ENCODE results near the gene CDH23. TPM values are rescaled to one million over a fixed set of nuclear protein-coding genes. Genes with fewer than 3 reads are reported as not detected.

The CDH23 gene
- total and polyA plus RNA-seq, 2 donors, result 3.6 to 9.9 TPM

DNA sequence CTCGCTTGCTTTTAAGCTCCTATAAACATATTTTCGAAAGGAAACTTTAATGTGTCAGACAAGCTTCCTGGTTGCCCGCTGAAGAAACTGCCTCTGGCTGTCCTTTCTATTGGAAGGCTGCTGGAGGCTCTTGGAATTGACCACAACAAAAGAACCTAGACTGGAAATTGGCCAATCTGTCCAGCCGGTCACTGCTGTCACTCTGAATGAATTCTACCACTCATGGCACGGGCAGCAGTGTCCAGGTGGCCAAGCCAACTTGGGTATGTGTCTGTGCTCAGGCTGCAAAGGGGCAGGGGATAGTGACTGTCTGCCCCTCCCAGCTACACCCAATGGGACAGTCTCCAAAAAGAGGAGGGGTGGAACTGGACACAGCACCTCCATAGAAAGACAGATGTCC, 57.6 kb downstream of the CDH23 start:
- H3K27ac ChIP-seq (ENCODE audit: low read depth), result no peak overlapping the region
- DNase-seq (ENCODE audit: extremely low spot score), result no peak
- WGBS, result 70% methylated on average over 5 of the region's 5 CpGs
- H3K4me3 ChIP-seq (ENCODE audit: low read depth, low read length), result no peak overlapping the region
- H3K36me3 ChIP-seq (ENCODE audit: insufficient read depth), result no peaks in the 10 kb centered on the region
- H3K4me1 ChIP-seq (ENCODE audit: insufficient read depth), result no peaks in the 10 kb centered on the region

DNA sequence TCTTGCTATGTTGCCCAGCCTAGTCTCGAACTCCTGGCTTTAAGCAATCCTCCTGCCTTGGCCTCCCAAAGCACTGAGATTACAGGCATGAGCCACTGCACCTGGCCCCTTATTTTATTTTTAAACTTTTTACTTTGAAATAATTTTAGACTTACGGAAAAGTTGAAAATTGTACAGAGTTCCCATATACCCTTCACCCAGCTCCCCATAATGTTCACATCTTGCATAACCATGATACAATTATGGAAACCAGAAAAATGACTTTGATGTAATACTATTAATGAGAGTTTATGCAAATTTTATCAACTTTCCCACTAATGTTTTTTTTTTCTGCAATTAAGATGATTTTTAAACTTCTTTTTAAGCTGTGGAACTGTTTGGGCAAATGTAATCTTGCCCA, 58.3 kb downstream of the CDH23 start:
- H3K4me1 ChIP-seq (ENCODE audit: insufficient read depth), result no peaks in the 10 kb centered on the region
- 97% methylated on average over 2 of the region's 2 CpGs for WGBS
- H3K4me3 ChIP-seq (ENCODE audit: low read depth, low read length), result no peak overlapping the region

DNA sequence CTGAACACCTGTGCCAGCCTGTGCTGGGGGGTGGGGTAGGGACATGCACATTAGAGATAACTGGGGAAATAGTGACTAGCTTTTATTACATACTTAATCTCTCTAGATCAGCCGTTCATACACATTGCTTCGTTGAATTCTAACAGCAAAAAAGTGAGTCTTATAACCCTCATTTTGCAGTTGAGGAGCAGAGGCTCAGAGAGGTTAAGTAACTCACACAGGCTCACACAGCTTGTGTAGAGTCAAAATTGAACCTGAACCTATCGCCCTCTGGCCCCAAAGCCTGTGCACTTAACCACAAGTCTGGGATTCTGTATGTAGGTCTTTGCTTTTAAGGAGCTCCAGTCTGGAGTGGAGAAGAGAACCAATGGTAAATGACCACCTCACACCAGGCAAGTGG, 59.9 kb downstream of the CDH23 start:
- no peak for DNase-seq (ENCODE audit: extremely low spot score)
- WGBS, result 71% methylated on average over 3 of the region's 3 CpGs
- Histone ChIP-seq H3K36me3 (ENCODE audit: insufficient read depth) (no peaks in the 10 kb centered on the region), H3K4me3 (ENCODE audit: low read depth, low read length) (no peak overlapping the region), H3K27ac (ENCODE audit: low read depth) (no peak overlapping the region), H3K4me1 (ENCODE audit: insufficient read depth) (no peaks in the 10 kb centered on the region)

More for the DNA sequence above, 58.3 kb downstream of the CDH23 start:
- Histone ChIP-seq H3K27ac (ENCODE audit: low read depth) (no peak overlapping the region), H3K36me3 (ENCODE audit: insufficient read depth) (no peaks in the 10 kb centered on the region)
- no peak for DNase-seq (ENCODE audit: extremely low spot score)

DNA sequence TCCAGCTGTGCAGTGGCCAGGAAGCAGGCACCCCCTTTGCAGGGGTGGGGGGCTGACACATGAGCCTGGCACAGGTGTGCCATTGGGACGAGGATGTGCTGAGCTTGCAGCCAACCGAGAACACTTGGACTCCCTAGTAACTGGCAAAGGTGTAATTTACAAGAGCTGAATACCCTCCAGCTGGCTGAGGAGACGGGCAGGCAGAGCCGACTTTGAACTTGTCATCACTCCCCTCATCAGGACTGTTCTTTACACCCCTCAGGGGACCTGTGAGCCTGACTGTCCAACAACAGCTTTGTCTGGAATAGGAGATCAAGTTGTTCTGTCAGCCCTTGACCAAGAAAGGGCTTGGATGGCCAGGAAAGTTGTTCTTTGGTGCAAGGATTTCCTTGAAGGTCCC, 61.2 kb downstream of the CDH23 start:
- DNase-seq (ENCODE audit: extremely low spot score), result no peak
- no peaks in the 10 kb centered on the region for H3K36me3 ChIP-seq (ENCODE audit: insufficient read depth)
- H3K4me3 ChIP-seq (ENCODE audit: low read depth, low read length), result no peak overlapping the region
- WGBS, result 45% methylated on average over 4 of the region's 4 CpGs
- H3K27ac ChIP-seq (ENCODE audit: low read depth), result no peak overlapping the region
- H3K4me1 ChIP-seq (ENCODE audit: insufficient read depth), result no peaks in the 10 kb centered on the region

DNA sequence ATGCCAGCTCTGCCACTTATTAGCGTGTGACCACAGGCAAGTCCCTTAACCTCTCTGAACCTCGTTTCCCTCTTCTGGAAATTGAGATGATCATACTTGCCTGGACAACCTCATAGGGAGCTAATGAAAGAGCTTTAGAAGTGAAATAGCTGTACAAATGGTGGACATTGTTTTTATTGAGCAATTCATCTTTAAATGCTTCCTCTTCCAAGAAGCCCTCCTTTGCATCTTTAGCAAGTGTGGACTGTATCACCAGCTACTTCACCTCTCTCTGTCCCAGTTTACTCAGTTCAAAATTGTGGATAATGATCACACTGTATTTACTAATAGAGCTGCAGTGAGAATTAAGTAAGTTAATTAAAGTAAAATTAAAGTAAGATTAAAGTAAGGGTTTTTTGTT, 61.7 kb downstream of the CDH23 start:
- Histone ChIP-seq H3K4me1 (ENCODE audit: insufficient read depth) (no peaks in the 10 kb centered on the region), H3K27ac (ENCODE audit: low read depth) (no peak overlapping the region), H3K36me3 (ENCODE audit: insufficient read depth) (no peaks in the 10 kb centered on the region), H3K4me3 (ENCODE audit: low read depth, low read length) (no peak overlapping the region)
- 87% methylated on average over 2 of the region's 2 CpGs for WGBS
- DNase-seq (ENCODE audit: extremely low spot score), result no peak

DNA sequence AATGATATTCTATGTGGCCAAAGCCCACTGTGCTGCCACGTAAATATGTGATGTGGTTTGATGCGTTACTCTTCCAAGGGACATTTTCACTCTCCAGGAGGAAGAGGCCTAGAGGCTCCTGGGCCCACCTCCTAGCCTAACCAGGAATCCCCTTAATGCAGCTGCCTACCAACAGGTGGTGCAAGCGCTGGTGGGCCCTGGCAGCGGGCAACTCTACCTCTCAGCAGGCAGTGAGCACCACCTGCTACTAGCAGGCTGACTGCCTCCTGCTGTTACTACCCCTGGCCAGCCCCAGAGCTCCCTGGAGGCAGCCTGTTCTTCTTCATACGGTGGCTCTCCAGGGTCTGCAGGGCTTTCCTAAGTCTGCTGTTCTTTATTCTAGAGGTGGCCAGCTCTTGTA, 62.8 kb downstream of the CDH23 start:
- WGBS, result 89% methylated on average over 5 of the region's 5 CpGs
- Histone ChIP-seq H3K36me3 (ENCODE audit: insufficient read depth) (no peaks in the 10 kb centered on the region), H3K27ac (ENCODE audit: low read depth) (no peak overlapping the region), H3K4me3 (ENCODE audit: low read depth, low read length) (no peak overlapping the region), H3K4me1 (ENCODE audit: insufficient read depth) (no peaks in the 10 kb centered on the region)
- DNase-seq (ENCODE audit: extremely low spot score), result no peak

DNA sequence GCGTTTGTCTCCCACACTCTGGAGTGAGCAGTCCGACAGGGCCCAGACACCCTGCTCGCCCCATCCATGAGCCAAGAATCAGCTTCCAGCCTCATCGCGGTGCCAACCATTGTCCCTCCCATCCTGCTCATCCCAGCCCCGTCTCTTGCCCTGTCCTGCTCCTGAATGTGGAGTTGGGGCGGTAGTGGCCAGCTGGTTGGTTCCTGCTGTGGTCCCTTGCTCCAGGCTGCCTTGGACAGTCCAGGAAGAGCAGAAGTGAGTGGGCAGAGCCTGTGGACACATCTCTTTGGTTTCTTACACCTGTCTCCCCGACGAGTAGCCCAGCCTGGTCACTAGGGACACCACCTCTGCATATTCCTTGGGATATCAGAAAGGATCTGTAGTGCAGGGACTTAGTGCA, 63.9 kb downstream of the CDH23 start:
- 92% methylated on average over 9 of the region's 9 CpGs for WGBS
- H3K4me3 ChIP-seq (ENCODE audit: low read depth, low read length), result no peak overlapping the region
- no peak overlapping the region for H3K27ac ChIP-seq (ENCODE audit: low read depth)
- DNase-seq (ENCODE audit: extremely low spot score), result no peak
- no peaks in the 10 kb centered on the region for H3K4me1 ChIP-seq (ENCODE audit: insufficient read depth)
- H3K36me3 ChIP-seq (ENCODE audit: insufficient read depth), result no peaks in the 10 kb centered on the region

DNA sequence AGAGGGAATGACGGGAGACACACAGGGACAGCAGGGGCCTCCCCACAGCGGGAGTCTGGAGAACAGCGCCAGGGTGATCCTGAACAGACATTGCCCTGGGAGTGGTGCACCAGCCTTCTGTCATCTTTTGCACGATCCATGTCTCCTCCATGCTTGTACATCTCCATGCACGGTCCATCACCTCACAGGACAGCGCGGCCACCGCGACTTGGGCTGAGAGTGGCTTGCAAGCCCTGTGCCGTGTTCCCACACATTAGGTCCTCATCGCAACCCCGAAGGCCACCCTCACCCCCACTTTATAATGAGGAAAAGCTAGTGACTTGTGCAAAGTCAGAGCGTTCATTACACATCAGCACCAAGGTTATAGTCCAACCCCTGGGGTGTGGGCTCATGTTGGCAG, 64.7 kb downstream of the CDH23 start:
- no peaks in the 10 kb centered on the region for H3K36me3 ChIP-seq (ENCODE audit: insufficient read depth)
- no peak for DNase-seq (ENCODE audit: extremely low spot score)
- no peak overlapping the region for H3K27ac ChIP-seq (ENCODE audit: low read depth)
- WGBS, result 93% methylated on average over 13 of the region's 13 CpGs
- no peak overlapping the region for H3K4me3 ChIP-seq (ENCODE audit: low read depth, low read length)
- H3K4me1 ChIP-seq (ENCODE audit: insufficient read depth), result no peaks in the 10 kb centered on the region

DNA sequence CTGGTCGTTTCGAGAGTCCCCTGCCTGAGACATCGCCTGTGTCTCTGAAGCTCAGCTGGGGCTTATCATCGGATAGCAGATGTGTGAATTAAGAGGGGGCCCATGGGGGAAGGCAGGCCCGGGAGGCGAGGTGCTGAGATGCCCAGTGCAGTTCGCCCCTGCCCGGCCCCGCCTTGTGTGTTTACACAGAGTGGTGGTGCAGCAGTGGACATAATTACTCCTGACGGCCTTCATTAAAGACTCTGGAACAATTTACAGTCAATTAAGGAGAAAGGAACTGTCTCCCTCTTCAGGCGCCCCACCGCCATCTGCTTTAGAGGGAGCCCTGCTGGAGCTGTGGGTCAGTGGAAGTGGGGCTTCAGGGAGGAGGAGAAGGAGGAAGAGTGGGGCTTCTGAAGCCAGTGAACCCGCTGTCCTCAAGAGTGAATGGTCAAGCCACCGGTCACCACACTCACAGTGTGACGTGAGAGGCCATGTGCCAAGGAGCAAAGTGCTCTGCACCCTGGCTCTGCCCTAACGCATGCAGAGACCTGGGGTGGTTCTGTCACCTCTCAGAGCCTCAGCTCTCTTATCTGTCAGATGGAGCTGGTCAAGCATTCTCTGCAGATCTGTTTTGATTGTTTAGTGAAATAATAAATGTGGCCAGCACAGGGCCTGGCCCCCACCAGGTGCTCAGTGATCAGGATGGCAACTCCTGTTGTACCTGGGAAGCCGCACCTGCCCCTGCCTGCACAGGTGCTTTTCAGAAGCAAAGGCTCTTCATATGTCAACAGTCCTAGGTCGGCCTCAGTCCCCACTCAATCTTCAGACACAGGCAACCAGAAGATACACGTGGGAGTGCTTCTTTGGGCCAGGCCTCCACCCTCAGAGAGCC, 65.6 kb downstream of the CDH23 start:
- WGBS, result 65% methylated on average over 19 of the region's 19 CpGs
- Histone ChIP-seq H3K27ac (ENCODE audit: low read depth) (no peak overlapping the region), H3K4me3 (ENCODE audit: low read depth, low read length) (no peak overlapping the region), H3K4me1 (ENCODE audit: insufficient read depth) (no peaks in the 10 kb centered on the region), H3K36me3 (ENCODE audit: insufficient read depth) (no peaks in the 10 kb centered on the region)
- no peak for DNase-seq (ENCODE audit: extremely low spot score)

DNA sequence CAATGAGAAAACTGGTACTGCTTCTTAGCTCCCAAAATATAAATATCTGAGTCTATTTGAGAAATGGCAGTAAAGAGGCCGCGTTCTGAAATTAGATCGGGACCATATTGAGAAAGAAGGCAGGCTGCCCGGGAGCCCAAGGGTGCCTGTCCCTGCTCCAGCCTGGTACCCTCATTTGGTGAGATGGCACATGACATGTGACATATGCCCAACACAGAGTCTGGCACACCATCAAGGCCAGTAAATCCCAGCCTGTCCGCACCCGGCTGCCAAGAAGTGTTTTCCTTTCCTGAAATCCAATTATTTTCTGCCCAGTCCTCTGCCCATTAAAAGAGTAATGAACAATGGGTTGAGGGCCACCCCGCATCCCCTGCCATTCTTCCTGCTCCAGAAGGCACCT, 66.4 kb downstream of the CDH23 start:
- no peak overlapping the region for H3K4me3 ChIP-seq (ENCODE audit: low read depth, low read length)
- 92% methylated on average over 7 of the region's 7 CpGs for WGBS
- no peak for DNase-seq (ENCODE audit: extremely low spot score)
- no peaks in the 10 kb centered on the region for H3K4me1 ChIP-seq (ENCODE audit: insufficient read depth)
- H3K27ac ChIP-seq (ENCODE audit: low read depth), result no peak overlapping the region
- no peaks in the 10 kb centered on the region for H3K36me3 ChIP-seq (ENCODE audit: insufficient read depth)

DNA sequence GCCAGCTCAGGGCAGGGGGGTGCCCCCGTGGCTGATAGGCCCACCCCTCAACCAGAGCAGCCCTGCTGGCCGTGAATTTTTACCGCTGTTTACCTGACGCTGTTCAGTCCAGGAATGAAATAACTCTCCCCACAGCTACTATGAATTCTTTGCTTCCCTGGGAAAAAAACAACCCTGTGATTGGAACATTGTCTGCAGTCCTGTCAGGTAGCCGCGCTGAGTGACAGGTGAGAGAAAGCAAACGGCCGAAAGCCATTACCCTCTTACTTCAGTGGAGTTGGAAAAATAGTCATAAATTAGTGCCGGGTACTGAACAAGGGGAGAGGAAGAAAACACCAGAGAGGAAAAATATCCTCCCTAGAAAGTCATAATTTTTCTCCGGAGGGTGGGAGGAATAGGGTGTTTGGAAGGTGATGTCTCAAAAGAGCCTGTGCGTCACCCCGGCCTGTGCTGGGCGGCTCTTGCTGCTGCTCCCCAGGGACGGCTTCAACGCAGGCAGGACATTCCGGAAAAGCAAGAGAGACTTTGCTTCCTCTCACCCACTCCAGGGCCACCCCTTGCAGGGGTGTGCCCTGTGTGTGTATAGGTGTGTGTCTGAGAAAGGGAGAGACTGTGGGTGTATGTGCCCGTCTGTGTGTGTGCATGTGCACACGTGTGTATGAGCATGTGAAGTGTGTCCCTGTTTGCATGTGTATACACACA, 69.0 kb downstream of the CDH23 start:
- H3K4me1 ChIP-seq (ENCODE audit: insufficient read depth), result no peaks in the 10 kb centered on the region
- WGBS, result 77% methylated on average over 18 of the region's 18 CpGs
- DNase-seq (ENCODE audit: extremely low spot score), result peak; percentile 25
- no peak overlapping the region for H3K27ac ChIP-seq (ENCODE audit: low read depth)
- H3K4me3 ChIP-seq (ENCODE audit: low read depth, low read length), result no peak overlapping the region
- H3K36me3 ChIP-seq (ENCODE audit: insufficient read depth), result no peaks in the 10 kb centered on the region

DNA sequence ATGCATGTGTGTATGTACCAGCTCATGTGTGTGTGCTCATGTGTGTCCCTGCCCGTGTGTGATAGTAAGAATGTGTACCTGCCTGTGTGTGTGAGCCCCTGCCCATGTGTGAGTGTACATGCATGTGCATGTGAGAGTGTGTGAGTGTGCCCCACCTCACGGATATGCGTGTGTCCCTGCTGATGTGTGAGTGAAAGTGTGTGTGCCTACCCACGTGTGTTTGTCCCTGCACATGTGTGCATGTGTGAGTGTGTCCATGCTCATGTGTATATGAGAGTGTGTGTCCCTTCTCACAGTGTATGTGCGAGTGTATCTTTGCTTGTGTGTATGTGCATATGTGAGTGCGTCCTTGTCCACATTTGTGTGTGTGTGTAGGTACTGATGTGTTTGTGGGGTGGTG, 69.6 kb downstream of the CDH23 start:
- Histone ChIP-seq H3K4me1 (ENCODE audit: insufficient read depth) (no peaks in the 10 kb centered on the region), H3K4me3 (ENCODE audit: low read depth, low read length) (no peak overlapping the region), H3K36me3 (ENCODE audit: insufficient read depth) (no peaks in the 10 kb centered on the region), H3K27ac (ENCODE audit: low read depth) (no peak overlapping the region)
- DNase-seq (ENCODE audit: extremely low spot score), result no peak
- WGBS, result 91% methylated on average over 6 of the region's 6 CpGs

DNA sequence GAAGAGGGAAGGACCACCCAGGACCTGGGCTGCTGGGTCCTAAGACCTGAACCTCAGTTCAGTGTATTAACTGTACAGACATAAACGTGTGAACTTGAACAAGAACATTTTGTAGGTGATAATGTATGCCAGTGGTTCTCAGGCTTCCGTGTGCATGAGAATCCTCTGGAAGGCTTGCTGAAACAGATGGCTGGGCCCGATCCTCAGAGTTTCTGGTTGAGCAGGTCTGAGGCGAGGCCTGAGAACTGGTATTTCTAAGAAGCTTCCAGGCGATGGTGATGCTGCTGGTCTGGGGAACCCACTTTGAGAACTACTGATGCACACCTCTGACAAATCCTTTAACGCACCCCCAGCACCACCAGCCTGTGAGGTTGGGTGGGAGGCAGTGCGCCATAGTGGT, 70.4 kb downstream of the CDH23 start:
- WGBS, result 86% methylated on average over 7 of the region's 7 CpGs
- H3K4me1 ChIP-seq (ENCODE audit: insufficient read depth), result no peaks in the 10 kb centered on the region
- no peak for DNase-seq (ENCODE audit: extremely low spot score)
- H3K4me3 ChIP-seq (ENCODE audit: low read depth, low read length), result no peak overlapping the region
- no peak overlapping the region for H3K27ac ChIP-seq (ENCODE audit: low read depth)
- no peaks in the 10 kb centered on the region for H3K36me3 ChIP-seq (ENCODE audit: insufficient read depth)

Measured in urinary bladder (tissue), 4 donors.